Fibroblast of skin of right biceps (primary cell): ENCODE measurements around the gene TAP2.
A peak's percentile ranks its signal among the peaks of the same experiment; 100 is the strongest.
"Not testable (repeated sequence)": the region's sequence is repeated elsewhere in the genome, so short reads cannot be mapped to it uniquely, and the experiment has no call there.

Source experiments
- DNase-seq: peaks from one replicate; pipeline ENCODE4 v3.0.0-alpha.2; 2013

TAP2 gene

GRCh38 chr6:32832535-32832934 lies 6.0 kb downstream of the TAP2 start:
- no peak for DNase-seq

GRCh38 chr6:32830936-32831335 lies 7.6 kb downstream of the TAP2 start:
- no peak for DNase-seq

GRCh38 chr6:32830017-32830416 lies 8.5 kb downstream of the TAP2 start:
- DNase-seq = no peak

GRCh38 chr6:32829495-32829894 lies 9.0 kb downstream of the TAP2 start:
- no peak for DNase-seq

GRCh38 chr6:32827025-32827424 lies 11.5 kb downstream of the TAP2 start:
- DNase-seq = no peak

- DNase-seq = peak; percentile 53
These were observed 12.6 kb downstream of the TAP2 start for GRCh38 chr6:32825966-32826365.

- peak; percentile 84 for DNase-seq
These were observed 18.8 kb downstream of the TAP2 start for GRCh38 chr6:32819729-32820128.

GRCh38 chr6:32818867-32819266 lies 19.7 kb downstream of the TAP2 start:
- DNase-seq = no peak

- no peak for DNase-seq
These were observed 21.8 kb downstream of the TAP2 start, which contains the start of gene HLA-DOB for GRCh38 chr6:32816746-32817204. HLA-DOB (minus strand) TSS chr6:32817002; CDS start chr6:32816951, 51 bp downstream.

- DNase-seq = no peak
These were observed 22.5 kb downstream of the TAP2 start for GRCh38 chr6:32815996-32816395.

- DNase-seq = peak; percentile 51
These were observed 23.4 kb downstream of the TAP2 start for GRCh38 chr6:32815115-32815514.

GRCh38 chr6:32814145-32814544 lies 24.4 kb downstream of the TAP2 start:
- DNase-seq = no peak

GRCh38 chr6:32809171-32809570 lies 29.4 kb downstream of the TAP2 start:
- DNase-seq = no peak

- no peak for DNase-seq
These were observed 31.4 kb downstream of the TAP2 start for GRCh38 chr6:32807020-32807580.

GRCh38 chr6:32805404-32805803 lies 33.1 kb downstream of the TAP2 start:
- DNase-seq = not testable (repeated sequence)

GRCh38 chr6:32803416-32803815 lies 35.1 kb downstream of the TAP2 start:
- DNase-seq = no peak

- DNase-seq = no peak
These were observed 38.8 kb downstream of the TAP2 start for GRCh38 chr6:32799740-32800139.

- DNase-seq = no peak
These were observed 39.4 kb downstream of the TAP2 start for GRCh38 chr6:32799168-32799567.

GRCh38 chr6:32796848-32797776 lies 41.4 kb downstream of the TAP2 start:
- DNase-seq = peak; percentile 60

GRCh38 chr6:32794510-32794909 lies 44.0 kb downstream of the TAP2 start:
- DNase-seq = no peak

- DNase-seq = no peak
These were observed 45.6 kb downstream of the TAP2 start for GRCh38 chr6:32792901-32793435.

GRCh38 chr6:32790306-32790705 lies 48.2 kb downstream of the TAP2 start:
- DNase-seq = no peak
